Measurements from ENCODE around the gene TMEM19.

Gene TMEM19

GRCh38 chr12:71649401-71649800 is 36.5 kb upstream of the TMEM19 start:
- Histone ChIP-seq H3K79me2 (peaks cover 26% of the 10 kb centered on the region), H2AFZ (no peak overlapping the region), H3K27me3 (ENCODE audit: control insufficient read depth, insufficient read depth, low read length) (no peaks in the 10 kb centered on the region), H3K4me3 (ENCODE audit: low read depth, low read length) (no peak overlapping the region), H3K27ac (no peak overlapping the region), H3K36me3 (ENCODE audit: control insufficient read depth, insufficient read depth, low read length) (no peaks in the 10 kb centered on the region), H3K4me1 (no peaks in the 10 kb centered on the region), H3K9me3 (ENCODE audit: control insufficient read depth, low read length) (no peaks in the 10 kb centered on the region), H3K9ac (no peak overlapping the region), H3K4me2 (ENCODE audit: low read length) (no peak overlapping the region)
- TF ChIP-seq CTCF (IDR thresholded peaks at IDR 0.05) = no peak

- Histone ChIP-seq H2AFZ (no peak overlapping the region), H3K79me2 (peaks cover 33% of the 10 kb centered on the region), H3K27me3 (ENCODE audit: control insufficient read depth, insufficient read depth, low read length) (no peaks in the 10 kb centered on the region), H3K4me3 (ENCODE audit: low read depth, low read length) (no peak overlapping the region), H3K4me2 (ENCODE audit: low read length) (no peak overlapping the region), H3K36me3 (ENCODE audit: control insufficient read depth, insufficient read depth, low read length) (no peaks in the 10 kb centered on the region), H3K27ac (no peak overlapping the region), H3K9ac (no peak overlapping the region), H3K4me1 (no peaks in the 10 kb centered on the region), H3K9me3 (ENCODE audit: control insufficient read depth, low read length) (no peaks in the 10 kb centered on the region)
- TF ChIP-seq CTCF (IDR thresholded peaks at IDR 0.05) = no peak
These were observed 33.2 kb upstream of the TMEM19 start for GRCh38 chr12:71652656-71653055.

- no peaks in the 10 kb centered on the region for H3K36me3 ChIP-seq (ENCODE audit: control insufficient read depth, insufficient read depth, low read length)
- H3K9ac ChIP-seq = no peak overlapping the region
- H3K27ac ChIP-seq = no peak overlapping the region
- no peak for TF ChIP-seq CTCF (IDR thresholded peaks at IDR 0.05)
- H3K4me3 ChIP-seq (ENCODE audit: low read depth, low read length) = no peak overlapping the region
- H3K9me3 ChIP-seq (ENCODE audit: control insufficient read depth, low read length) = no peaks in the 10 kb centered on the region
- no peaks in the 10 kb centered on the region for H3K4me1 ChIP-seq
- peaks cover 33% of the 10 kb centered on the region for H3K79me2 ChIP-seq
- H3K4me2 ChIP-seq (ENCODE audit: low read length) = no peak overlapping the region
- H3K27me3 ChIP-seq (ENCODE audit: control insufficient read depth, insufficient read depth, low read length) = no peaks in the 10 kb centered on the region
- H2AFZ ChIP-seq = no peak overlapping the region
These were observed 32.7 kb upstream of the TMEM19 start for GRCh38 chr12:71653137-71653536.

- Histone ChIP-seq H3K9ac (no peak overlapping the region), H3K27me3 (ENCODE audit: control insufficient read depth, insufficient read depth, low read length) (no peaks in the 10 kb centered on the region), H3K9me3 (ENCODE audit: control insufficient read depth, low read length) (no peaks in the 10 kb centered on the region), H3K4me1 (no peaks in the 10 kb centered on the region), H3K4me3 (ENCODE audit: low read depth, low read length) (no peak overlapping the region), H3K4me2 (ENCODE audit: low read length) (no peak overlapping the region), H2AFZ (no peak overlapping the region), H3K79me2 (peaks cover 31% of the 10 kb centered on the region), H3K36me3 (ENCODE audit: control insufficient read depth, insufficient read depth, low read length) (no peaks in the 10 kb centered on the region), H3K27ac (no peak overlapping the region)
- no peak for TF ChIP-seq CTCF (IDR thresholded peaks at IDR 0.05)
These were observed 31.7 kb upstream of the TMEM19 start for GRCh38 chr12:71654200-71654599.

GRCh38 chr12:71655495-71655894 is 30.4 kb upstream of the TMEM19 start:
- Histone ChIP-seq H3K36me3 (ENCODE audit: control insufficient read depth, insufficient read depth, low read length) (no peaks in the 10 kb centered on the region), H3K27me3 (ENCODE audit: control insufficient read depth, insufficient read depth, low read length) (no peaks in the 10 kb centered on the region), H3K4me2 (ENCODE audit: low read length) (no peak overlapping the region), H3K9ac (no peak overlapping the region), H3K9me3 (ENCODE audit: control insufficient read depth, low read length) (no peaks in the 10 kb centered on the region), H3K27ac (no peak overlapping the region), H2AFZ (no peak overlapping the region), H3K4me3 (ENCODE audit: low read depth, low read length) (no peak overlapping the region), H3K4me1 (no peaks in the 10 kb centered on the region), H3K79me2 (peaks cover 28% of the 10 kb centered on the region)
- no peak for TF ChIP-seq CTCF (IDR thresholded peaks at IDR 0.05)

Measured in parathyroid adenoma (tissue), 2 donors.